ENCODE data around the gene SPRED2. TPM values are rescaled to one million over a fixed set of nuclear protein-coding genes. Genes with fewer than 3 reads are reported as not detected.

Gene SPRED2
- polyA plus RNA-seq, 1 donor from 2014 or later: 5.3 TPM

- no peaks in the 10 kb centered on the region for H3K27me3 ChIP-seq (ENCODE audit: insufficient read depth, low read depth, low read length)
- H3K9me2 ChIP-seq (ENCODE audit: insufficient read depth, low read length): no peaks in the 10 kb centered on the region
- no peak overlapping the region for H3K27ac ChIP-seq (ENCODE audit: low read length)
- no peak overlapping the region for H3K4me3 ChIP-seq (ENCODE audit: low read length)
- no peak overlapping the region for H2AFZ ChIP-seq (ENCODE audit: low read depth, low read length)
- H3K79me2 ChIP-seq (replicated peaks; ENCODE audit: insufficient read depth, low read length): no peaks in the 10 kb centered on the region
- no peaks in the 10 kb centered on the region for H3F3A ChIP-seq (ENCODE audit: insufficient read depth, low read length, poor library complexity, severe bottlenecking)
- no peaks in the 10 kb centered on the region for H3K9me3 ChIP-seq (ENCODE audit: low read length)
- TF ChIP-seq EZH2 (IDR thresholded peaks at IDR 0.05; ENCODE audit: borderline replicate concordance, insufficient read depth, low read length, poor library complexity, severe bottlenecking) (no peak), SMC3 (conservative IDR thresholded peaks at IDR 0.05; ENCODE audit: poor library complexity) (no peak), RAD21 (conservative IDR thresholded peaks at IDR 0.05) (no peak), CTCF (IDR thresholded peaks at IDR 0.05; ENCODE audit: poor library complexity, severe bottlenecking) (no peak), MXI1 (conservative IDR thresholded peaks at IDR 0.05; ENCODE audit: poor library complexity, severe bottlenecking) (no peak), TAF1 (IDR thresholded peaks at IDR 0.05; ENCODE audit: low read depth) (no peak), REST (IDR thresholded peaks at IDR 0.05; ENCODE audit: borderline replicate concordance) (no peak), POLR2AphosphoS5 (IDR thresholded peaks at IDR 0.05) (no peak), EP300 (conservative IDR thresholded peaks at IDR 0.05; ENCODE audit: poor library complexity, severe bottlenecking) (no peak)
- no peaks in the 10 kb centered on the region for H4K20me1 ChIP-seq (ENCODE audit: insufficient read depth)
- H3K36me3 ChIP-seq (ENCODE audit: insufficient read depth, low read length): peaks cover 16% of the 10 kb centered on the region
- H3K4me2 ChIP-seq (ENCODE audit: low read length): no peak overlapping the region
- H3K9ac ChIP-seq (ENCODE audit: low read length): no peak overlapping the region
Measured at GRCh38 chr2:65311596-65311995, 120.8 kb downstream of the SPRED2 start.

- Histone ChIP-seq H4K20me1 (ENCODE audit: insufficient read depth) (no peaks in the 10 kb centered on the region), H3K4me2 (ENCODE audit: low read length) (no peak overlapping the region), H2AFZ (ENCODE audit: low read depth, low read length) (no peak overlapping the region), H3K79me2 (replicated peaks; ENCODE audit: insufficient read depth, low read length) (no peaks in the 10 kb centered on the region), H3K9me3 (ENCODE audit: low read length) (no peaks in the 10 kb centered on the region), H3K4me3 (ENCODE audit: low read length) (no peak overlapping the region), H3F3A (ENCODE audit: insufficient read depth, low read length, poor library complexity, severe bottlenecking) (no peaks in the 10 kb centered on the region), H3K9me2 (ENCODE audit: insufficient read depth, low read length) (no peaks in the 10 kb centered on the region), H3K9ac (ENCODE audit: low read length) (no peak overlapping the region), H3K27ac (ENCODE audit: low read length) (peak overlapping the region; percentile 8), H3K27me3 (ENCODE audit: insufficient read depth, low read depth, low read length) (no peaks in the 10 kb centered on the region), H3K36me3 (ENCODE audit: insufficient read depth, low read length) (peaks cover 11% of the 10 kb centered on the region)
- TF ChIP-seq MXI1 (conservative IDR thresholded peaks at IDR 0.05; ENCODE audit: poor library complexity, severe bottlenecking): no peak
- TF ChIP-seq TAF1 (IDR thresholded peaks at IDR 0.05; ENCODE audit: low read depth): no peak
- no peak for TF ChIP-seq CTCF (IDR thresholded peaks at IDR 0.05; ENCODE audit: poor library complexity, severe bottlenecking)
- no peak for TF ChIP-seq POLR2AphosphoS5 (IDR thresholded peaks at IDR 0.05)
- TF ChIP-seq EZH2 (IDR thresholded peaks at IDR 0.05; ENCODE audit: borderline replicate concordance, insufficient read depth, low read length, poor library complexity, severe bottlenecking): no peak
- TF ChIP-seq RAD21 (conservative IDR thresholded peaks at IDR 0.05): no peak
- TF ChIP-seq REST (IDR thresholded peaks at IDR 0.05; ENCODE audit: borderline replicate concordance): no peak
- no peak for TF ChIP-seq EP300 (conservative IDR thresholded peaks at IDR 0.05; ENCODE audit: poor library complexity, severe bottlenecking)
- no peak for TF ChIP-seq SMC3 (conservative IDR thresholded peaks at IDR 0.05; ENCODE audit: poor library complexity)
Measured at GRCh38 chr2:65311049-65311448, 121.3 kb downstream of the SPRED2 start.
